ENCODE results near the gene C20orf96.
"Not testable (repeated sequence)": the region's sequence is repeated elsewhere in the genome, so short reads cannot be mapped to it uniquely, and the experiment has no call there.

C20orf96 gene

DNA sequence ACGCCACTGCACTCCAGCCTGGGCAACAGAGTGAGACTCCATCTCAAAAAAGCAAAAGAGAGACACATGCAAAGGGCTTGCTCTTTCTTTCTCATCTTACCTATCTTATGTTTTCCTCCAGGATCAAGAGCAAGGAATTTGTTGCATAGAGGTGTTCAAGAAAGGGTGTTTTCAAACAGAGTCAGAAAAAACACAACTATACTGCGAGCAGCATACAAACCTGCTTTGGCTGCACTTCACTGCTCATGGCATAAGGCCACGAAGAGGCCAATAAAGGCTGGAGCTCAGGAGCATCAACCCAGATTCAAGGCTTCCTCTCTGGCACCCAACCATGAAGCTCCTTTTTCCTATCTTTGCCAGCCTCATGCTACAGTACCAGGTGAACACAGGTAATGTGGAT is 63.6 kb downstream of the C20orf96 start, which contains the start of gene DEFB129:
Gene DEFB129 (plus strand): TSS at position 301 of the 400 bp plus-strand sequence. CDS start 31 bp downstream, at position 332.
- no peak within 1 kb of the TSS for H3K9ac ChIP-seq (ENCODE audit: low read length in 2 of 2)
- H3K4me1 ChIP-seq (ENCODE audit: control insufficient read depth, insufficient read depth, low read length) = no peaks in the 10 kb centered on the region
- no peaks in the 10 kb centered on the region for H3K36me3 ChIP-seq (ENCODE audit: control insufficient read depth in 2 of 2, insufficient read depth in 2 of 2, low read length in 2 of 2)
- H3K9me3 ChIP-seq (ENCODE audit: control insufficient read depth in 2 of 2, low read length in 2 of 2) = no peaks in the 10 kb centered on the region
- no peak within 1 kb of the TSS for H3K4me3 ChIP-seq (ENCODE audit: low read length in 2 of 2)
- no peaks in the 10 kb centered on the region for H3K27me3 ChIP-seq (ENCODE audit: control insufficient read depth in 1 of 2, insufficient read depth in 2 of 2, low read length in 2 of 2)
- H3K27ac ChIP-seq (ENCODE audit: low read length) = no peak within 1 kb of the TSS

DNA sequence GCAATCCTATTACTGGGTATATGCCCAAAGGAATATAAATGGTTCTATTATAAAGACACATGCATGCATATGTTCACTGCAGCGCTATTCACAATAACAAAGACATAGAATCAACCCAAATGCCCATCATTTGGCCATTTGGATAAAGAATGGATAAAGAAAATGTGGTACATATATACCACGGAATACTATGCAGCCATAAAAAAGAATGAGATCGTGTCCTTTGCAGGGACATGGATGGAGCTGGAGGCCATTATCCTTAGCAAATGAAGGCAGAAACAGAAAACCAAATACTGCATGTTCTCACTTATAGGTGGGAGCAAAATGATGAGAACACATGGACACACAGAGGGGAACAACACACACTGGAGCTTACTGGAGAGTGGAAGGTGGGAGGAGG is 64.7 kb downstream of the C20orf96 start:
- H3K9ac ChIP-seq (ENCODE audit: low read length in 2 of 2); H3K4me3 ChIP-seq (ENCODE audit: low read length in 2 of 2); H3K27me3 ChIP-seq (ENCODE audit: control insufficient read depth in 1 of 2, insufficient read depth in 2 of 2, low read length in 2 of 2); H3K9me3 ChIP-seq (ENCODE audit: control insufficient read depth in 2 of 2, low read length in 2 of 2); H3K27ac ChIP-seq (ENCODE audit: low read length); H3K4me1 ChIP-seq (ENCODE audit: control insufficient read depth, insufficient read depth, low read length); H3K36me3 ChIP-seq (ENCODE audit: control insufficient read depth in 2 of 2, insufficient read depth in 2 of 2, low read length in 2 of 2): not testable (repeated sequence)

DNA sequence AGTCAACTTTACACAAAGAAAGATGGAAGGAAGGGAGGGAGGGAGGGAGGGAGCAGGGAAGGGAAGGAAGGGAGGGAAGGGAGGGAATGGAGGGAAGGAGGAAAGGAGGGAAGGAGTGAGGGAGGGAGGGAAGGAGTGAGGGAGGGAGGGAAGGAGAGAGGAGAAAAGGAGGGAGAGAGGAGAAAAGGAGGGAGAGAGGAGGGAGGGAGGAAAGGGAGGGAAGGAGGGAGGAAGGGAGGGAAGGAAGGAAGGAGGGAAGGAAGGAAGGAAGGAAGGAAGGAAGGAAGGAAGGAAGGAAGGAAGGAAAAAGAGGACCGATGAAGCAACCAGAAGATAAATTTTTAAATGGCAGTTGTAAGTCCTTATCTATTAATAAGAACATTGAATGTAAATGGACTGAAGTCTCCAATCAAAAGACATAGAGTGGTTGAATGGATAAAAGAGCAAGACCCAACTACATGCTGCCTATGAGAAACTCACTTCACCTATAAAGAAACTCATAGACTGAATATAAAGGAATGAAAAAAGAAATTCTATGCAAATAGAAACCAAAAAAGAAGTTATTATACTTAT is 69.2 kb downstream of the C20orf96 start:
- Histone ChIP-seq H3K36me3 (ENCODE audit: control insufficient read depth in 2 of 2, insufficient read depth in 2 of 2, low read length in 2 of 2) (no peaks in the 10 kb centered on the region), H3K9ac (ENCODE audit: low read length in 2 of 2) (no peak overlapping the region), H3K4me1 (ENCODE audit: control insufficient read depth, insufficient read depth, low read length) (no peaks in the 10 kb centered on the region), H3K9me3 (ENCODE audit: control insufficient read depth in 2 of 2, low read length in 2 of 2) (no peaks in the 10 kb centered on the region), H3K27me3 (ENCODE audit: control insufficient read depth in 1 of 2, insufficient read depth in 2 of 2, low read length in 2 of 2) (peaks cover 3 to 7% of the 10 kb centered on the region in 2 donors), H3K27ac (ENCODE audit: low read length) (no peak overlapping the region), H3K4me3 (ENCODE audit: low read length in 2 of 2) (no peak overlapping the region)

Data from stomach smooth muscle (tissue), 2 donors.